Sciatic nerve (tissue), 2 donors: ENCODE results near the gene APC2. TPM values are rescaled to one million over a fixed set of nuclear protein-coding genes. Genes with fewer than 3 reads are reported as not detected.
A peak's percentile ranks its signal among the peaks of the same experiment; 100 is the strongest.
"Not testable (repeated sequence)": the region's sequence is repeated elsewhere in the genome, so short reads cannot be mapped to it uniquely, and the experiment has no call there.

Experiments
- ATAC-seq: fragments of 200-7000 bp; cut with Tn5 transposase; one replicate; pipeline ENCODE4 v1.9.1; 2020; ENCODE audit warnings: mild to moderate bottlenecking, moderate library complexity
- DNase-seq: peaks from one replicate; pipeline ENCODE4 v3.0.0-alpha.2; 2020; ENCODE audit warnings: low spot score
- intact Hi-C: fragments of 100-400 bp; cut with DNase I; formaldehyde crosslinking; loops from one replicate; pipeline ENCODE4 v1.14.2; 2022
- total RNA-seq: library from RNA; stranded (reverse); fragmentation: NEBNext Ultra II Directional; extraction: Animal tissue kit (Norgen Biotek cat#: 25700); gene quantifications from one replicate; pipeline ENCODE4 v1.2.1, GENCODE V29; 2021
- donor health status: DM: no; HTN: no; CAD: no.
- donor health status: DM: no; HTN: no; CAD: no.

Gene APC2
- total RNA-seq, 1 donor from 2014 or later = 6.0 TPM

GRCh38 chr19:1513499-1514294 is 63.8 kb downstream of the APC2 start:
- DNase-seq = no peak
- ATAC-seq = peak; percentile 18
- intact Hi-C loops = no loop called here

DNA sequence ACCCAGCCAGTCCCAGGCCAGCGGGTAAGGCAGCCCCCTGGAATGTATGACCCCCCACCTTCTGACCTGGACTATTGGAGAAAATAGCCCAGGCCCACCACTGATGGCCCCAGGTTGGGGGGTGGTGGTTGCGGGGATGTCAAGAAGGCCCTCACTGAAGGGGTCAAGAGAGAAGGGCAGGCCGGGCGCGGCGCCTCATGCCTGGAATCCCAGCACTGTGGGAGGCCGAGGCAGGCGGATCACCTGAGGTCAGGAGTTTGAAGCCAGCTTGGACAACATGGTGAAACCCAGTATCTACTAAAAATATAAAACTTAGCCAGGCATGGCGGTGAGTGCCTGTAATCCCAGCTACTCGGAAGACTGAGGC is 64.4 kb downstream of the APC2 start:
- intact Hi-C loops = no loop called here
- ATAC-seq (no peak), DNase-seq (no peak)

DNA sequence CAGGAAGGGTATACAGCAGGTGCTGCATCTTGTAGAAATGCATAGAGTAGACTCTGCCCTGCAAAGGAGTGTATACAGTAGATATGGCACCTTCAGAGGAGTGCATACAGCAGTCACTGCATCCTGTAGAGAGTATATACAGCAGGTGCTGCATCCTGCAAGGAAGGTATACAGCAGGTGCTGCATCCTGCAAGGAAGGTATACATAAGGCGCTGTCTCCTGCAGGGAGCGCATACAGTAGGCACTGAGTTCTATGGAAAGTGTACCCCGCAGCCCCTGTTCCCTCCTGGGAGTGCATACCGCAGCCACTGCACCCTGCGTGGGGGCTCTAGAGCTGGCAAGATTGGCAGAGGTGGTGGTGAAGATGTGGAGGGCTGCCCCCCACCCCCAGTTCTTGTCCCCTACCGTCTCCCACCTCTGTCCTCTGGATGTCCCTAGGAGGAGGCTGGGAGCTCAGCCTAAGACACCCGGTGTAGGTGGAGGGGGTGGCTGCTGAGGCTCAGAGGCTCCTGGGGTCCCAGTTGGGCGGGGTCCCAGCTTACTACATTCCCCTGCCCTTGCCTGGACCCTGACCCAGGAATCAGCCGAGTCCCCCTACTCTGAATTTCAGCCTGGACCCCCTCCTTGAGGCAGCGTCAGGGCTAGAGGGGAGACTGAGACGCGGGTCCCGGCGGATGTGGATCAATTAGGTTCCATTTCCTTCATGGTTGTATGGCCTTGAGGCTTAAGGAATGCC is 65.2 kb downstream of the APC2 start:
- DNase-seq (no peak), ATAC-seq (no peak)
- intact Hi-C loops = no loop called here

GRCh38 chr19:1516395-1516753 is 66.5 kb downstream of the APC2 start:
- no peak for ATAC-seq
- intact Hi-C loops = no loop called here
- DNase-seq = no peak

DNA sequence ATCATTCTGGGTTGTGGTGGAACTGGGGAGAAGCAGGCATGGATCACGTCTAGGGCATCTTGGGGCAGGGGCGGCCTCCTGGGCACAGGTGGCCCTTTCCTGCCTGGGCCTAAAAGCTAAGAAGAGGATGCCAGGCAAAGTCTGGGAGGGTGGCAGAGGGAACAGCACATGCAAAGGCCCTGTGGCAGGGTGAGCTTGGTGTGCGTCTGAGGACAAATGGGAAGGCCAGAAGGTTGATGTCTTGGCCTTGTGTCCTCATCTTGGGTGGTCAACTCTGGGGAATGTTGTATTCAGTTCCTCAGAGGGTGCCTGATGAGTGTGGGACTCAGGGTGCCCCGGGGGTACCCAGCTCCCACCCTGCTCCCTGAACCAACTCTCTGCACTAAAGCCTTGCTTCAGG is 68.5 kb downstream of the APC2 start:
- ATAC-seq = no peak
- intact Hi-C loops = no loop called here
- DNase-seq = no peak

GRCh38 chr19:1519802-1520201 is 69.9 kb downstream of the APC2 start:
- ATAC-seq, intact Hi-C loops, DNase-seq: not testable (repeated sequence)

DNA sequence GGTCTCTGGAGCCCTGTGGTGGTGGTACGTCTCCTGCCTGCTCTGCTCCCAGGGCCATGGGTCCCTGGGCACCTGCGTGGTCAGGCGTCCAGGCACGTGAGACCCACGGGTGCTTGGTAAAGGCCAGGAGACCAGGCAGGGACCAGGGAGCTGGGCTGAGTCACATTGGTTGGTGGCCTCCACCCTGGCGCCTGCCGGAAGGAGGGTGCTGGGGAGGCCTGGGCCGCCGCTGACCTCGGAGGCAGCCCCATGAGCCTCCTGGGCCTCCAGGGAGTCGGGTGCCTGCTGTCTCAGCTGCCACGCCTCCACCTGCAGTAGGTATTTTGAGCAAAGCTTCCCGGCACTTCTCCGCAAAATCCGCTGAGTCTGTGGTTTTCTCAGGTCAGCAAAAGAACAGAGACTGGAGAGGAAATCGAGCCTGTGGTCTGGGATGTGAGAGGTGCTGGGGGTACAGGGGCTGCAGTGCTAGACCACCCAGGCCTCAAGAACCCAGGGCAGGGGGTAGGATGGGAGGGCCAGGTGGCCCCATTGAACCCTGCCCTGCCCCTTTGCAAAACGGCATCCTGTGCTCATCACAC is 70.4 kb downstream of the APC2 start:
- ATAC-seq = no peak
- DNase-seq = no peak
- intact Hi-C loops = no loop called here

DNA sequence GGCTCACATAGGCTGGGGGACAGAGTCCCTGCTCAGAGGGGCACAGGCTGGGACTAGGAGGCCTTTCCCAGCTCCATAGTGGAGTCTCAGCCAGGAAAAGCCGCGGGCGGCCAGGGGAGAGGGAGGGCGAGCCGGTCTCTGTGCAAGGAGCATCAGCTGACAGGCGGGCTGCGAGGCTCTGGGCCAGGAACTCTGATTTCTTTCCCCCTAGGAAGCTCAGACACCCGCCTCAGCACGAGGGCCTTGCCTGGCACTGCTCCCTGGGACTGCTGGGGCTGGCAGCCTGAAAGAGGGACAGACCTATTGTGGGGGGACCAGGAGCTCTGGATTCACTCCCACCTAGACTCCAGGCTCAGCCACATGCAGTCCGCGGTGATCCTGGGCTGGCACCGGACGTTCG is 71.7 kb downstream of the APC2 start:
- DNase-seq (no peak), ATAC-seq (peak; percentile 16)

GRCh38 chr19:1522061-1522460 is 72.1 kb downstream of the APC2 start:
- intact Hi-C loops = no loop called here
- ATAC-seq = no peak
- DNase-seq = no peak

More for the DNA sequence above, 71.7 kb downstream of the APC2 start:
- intact Hi-C loops = no loop called here

DNA sequence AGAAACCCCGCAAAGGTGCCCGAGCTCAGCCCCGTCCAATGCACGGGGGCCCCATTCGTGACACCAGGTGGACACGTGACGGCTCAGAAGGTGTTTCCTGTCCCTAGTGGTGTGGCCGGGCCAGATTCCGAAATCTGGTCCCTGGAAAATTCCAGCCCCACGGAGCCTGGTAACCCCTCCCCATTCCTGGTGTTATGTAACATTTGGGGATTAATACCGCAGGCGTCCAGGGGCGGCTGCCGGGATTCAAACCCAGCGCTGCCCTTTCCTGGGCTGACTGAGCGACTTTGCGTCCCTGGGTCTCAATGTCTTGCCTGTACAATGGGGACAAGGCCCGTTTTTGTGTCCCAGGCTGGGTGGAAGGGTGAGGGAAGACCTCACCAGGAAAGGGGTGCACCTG is 72.9 kb downstream of the APC2 start:
- no peak for ATAC-seq
- intact Hi-C loops = no loop called here
- DNase-seq = no peak

Other genes with a start within 250 kb of the APC2 start
- 57.2 TPM for gene STK11, start 244.3 kb upstream of the APC2 start, total RNA-seq
- gene CBARP, start 212.1 kb upstream of the APC2 start, total RNA-seq = 2.9 TPM
- gene ATP5F1D, start 208.4 kb upstream of the APC2 start, total RNA-seq = 90.9 TPM
- gene MIDN, start 201.5 kb upstream of the APC2 start, total RNA-seq = 117 TPM
- gene CIRBP, start 180.8 kb upstream of the APC2 start, total RNA-seq = 550 TPM
- gene FAM174C, start 174.6 kb upstream of the APC2 start, total RNA-seq = 21.4 TPM
- gene EFNA2, start 164.2 kb upstream of the APC2 start, total RNA-seq = not detected
- 57.5 TPM for gene NDUFS7, start 66.2 kb upstream of the APC2 start, total RNA-seq
- gene GAMT, start 48.6 kb upstream of the APC2 start, total RNA-seq = 48.1 TPM
- gene DAZAP1, start 42.5 kb upstream of the APC2 start, total RNA-seq = 75.7 TPM
- gene RPS15, start 11.7 kb upstream of the APC2 start, total RNA-seq = 753 TPM
- 22.1 TPM for gene C19orf25, start 29.1 kb downstream of the APC2 start, total RNA-seq
- gene PCSK4, start 40.2 kb downstream of the APC2 start, total RNA-seq = 2.5 TPM
- 3.9 TPM for gene REEP6, start 41.1 kb downstream of the APC2 start, total RNA-seq
- 48.3 TPM for gene ADAMTSL5, start 62.9 kb downstream of the APC2 start, total RNA-seq
- gene PLK5, start 74.0 kb downstream of the APC2 start, total RNA-seq = 0.80 TPM
- 27.1 TPM for gene MEX3D, start 118.2 kb downstream of the APC2 start, total RNA-seq
- 48.1 TPM for gene MBD3, start 142.7 kb downstream of the APC2 start, total RNA-seq
- 136 TPM for gene UQCR11, start 155.3 kb downstream of the APC2 start, total RNA-seq
- gene TCF3, start 202.5 kb downstream of the APC2 start, total RNA-seq = 48.7 TPM